NT2/D1 (cell line): ENCODE data around the gene SLC35E2B.
"Not testable (repeated sequence)": the region's sequence is repeated elsewhere in the genome, so short reads cannot be mapped to it uniquely, and the experiment has no call there.

Experiments used
- DNase-seq: peaks from one replicate; pipeline ENCODE4 v3.0.0-alpha.2; 2011; ENCODE audit warnings: low read depth, low spot score
- H3K27me3 ChIP-seq: 2 replicates; pipeline ENCODE4 v1.6.0; 2011; ENCODE audit warnings: mild to moderate bottlenecking; ENCODE audit not compliant: insufficient read length, insufficient read depth
- H3K36me3 ChIP-seq: 2 replicates; pipeline ENCODE4 v1.6.1; 2011; ENCODE audit warnings: mild to moderate bottlenecking, low read length, mixed read lengths; ENCODE audit not compliant: insufficient read depth, insufficient read length
- H3K4me1 ChIP-seq: 2 replicates; pipeline ENCODE4 v1.5.1; 2011; ENCODE audit not compliant: insufficient read depth, insufficient read length
- H3K4me3 ChIP-seq: 2 replicates; pipeline ENCODE4 v1.5.1; 2011; ENCODE audit warnings: low read depth; ENCODE audit not compliant: insufficient read length
- H3K9ac ChIP-seq: 2 replicates; pipeline ENCODE4 v1.6.0; 2011; ENCODE audit warnings: low read depth; ENCODE audit not compliant: insufficient read length
- H3K9me3 ChIP-seq: 2 replicates; pipeline ENCODE4 v1.5.1; 2011; ENCODE audit warnings: mild to moderate bottlenecking, low read length; ENCODE audit not compliant: insufficient read depth

SLC35E2B gene

DNA sequence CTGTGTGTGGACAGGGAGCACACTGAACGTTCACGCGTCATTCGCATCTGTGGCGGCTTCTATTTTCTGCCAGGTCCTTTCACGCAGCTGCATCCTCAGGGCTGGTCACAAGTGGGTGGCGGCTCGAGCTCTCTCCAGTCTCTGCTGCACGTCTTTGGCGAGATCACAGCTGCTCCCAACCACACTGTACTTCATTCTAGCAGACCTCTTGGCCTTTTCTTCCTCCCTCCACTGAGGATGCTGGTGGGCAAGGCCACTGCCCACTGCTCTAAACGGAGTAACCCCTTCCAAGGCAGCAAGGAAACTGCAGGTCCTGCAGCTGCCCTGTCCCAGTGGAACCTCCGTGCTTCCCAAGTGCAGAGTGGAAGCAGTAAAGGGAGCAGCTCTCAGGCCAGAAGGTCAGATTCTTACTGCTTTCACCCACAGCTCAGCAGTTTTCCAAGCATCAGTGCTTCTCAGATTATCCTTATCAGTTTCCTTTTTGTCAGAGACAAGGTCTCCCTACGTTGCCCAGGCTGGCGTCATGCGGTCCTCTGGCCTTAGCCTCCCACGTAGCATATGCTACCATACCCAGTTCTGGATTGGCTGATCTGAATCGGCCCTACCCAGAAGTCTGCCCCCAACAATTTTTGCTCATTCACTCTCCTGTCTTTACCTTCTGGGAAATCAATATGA lies 44.9 kb downstream of the SLC35E2B start:
- H3K9ac ChIP-seq, H3K4me3 ChIP-seq, DNase-seq, H3K27me3 ChIP-seq, H3K9me3 ChIP-seq, H3K4me1 ChIP-seq: not testable (repeated sequence)
- peaks cover 47% of the 10 kb centered on the region for H3K36me3 ChIP-seq

DNA sequence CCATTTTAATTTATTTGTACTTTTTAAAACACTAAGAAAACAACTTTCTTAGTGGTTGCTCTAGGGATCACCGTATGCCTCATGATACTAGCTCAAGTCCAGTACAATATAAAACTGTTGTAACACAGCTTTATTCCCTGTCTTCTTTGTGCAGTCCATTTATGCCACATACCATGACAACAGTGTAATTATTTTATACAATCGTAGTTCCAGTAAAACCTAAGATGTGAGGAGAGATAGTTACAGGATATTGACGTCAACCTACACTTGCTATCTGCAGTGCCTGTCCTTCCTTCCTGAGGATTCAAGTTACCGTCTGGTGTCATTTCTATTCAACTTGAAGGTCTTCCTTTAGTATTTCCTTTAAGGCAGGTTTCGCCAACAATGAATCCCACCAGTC lies 46.3 kb downstream of the SLC35E2B start:
- H3K9ac ChIP-seq, H3K9me3 ChIP-seq, H3K4me1 ChIP-seq, DNase-seq, H3K27me3 ChIP-seq, H3K4me3 ChIP-seq: not testable (repeated sequence)
- H3K36me3 ChIP-seq: peaks cover 34% of the 10 kb centered on the region

GRCh38 chr1:1640711-1641461 lies 51.7 kb downstream of the SLC35E2B start:
- DNase-seq, H3K27me3 ChIP-seq, H3K4me3 ChIP-seq, H3K9ac ChIP-seq, H3K9me3 ChIP-seq, H3K4me1 ChIP-seq: not testable (repeated sequence)
- H3K36me3 ChIP-seq: peaks cover 13% of the 10 kb centered on the region

- not testable (repeated sequence) for H3K4me1 ChIP-seq, H3K27me3 ChIP-seq, H3K9me3 ChIP-seq, H3K9ac ChIP-seq, H3K4me3 ChIP-seq, DNase-seq
- H3K36me3 ChIP-seq: peaks cover 13% of the 10 kb centered on the region
These were observed 52.5 kb downstream of the SLC35E2B start for GRCh38 chr1:1640081-1640480.

- peaks cover 13% of the 10 kb centered on the region for H3K36me3 ChIP-seq
- H3K9ac ChIP-seq, H3K9me3 ChIP-seq, H3K4me1 ChIP-seq, H3K4me3 ChIP-seq, DNase-seq, H3K27me3 ChIP-seq: not testable (repeated sequence)
These were observed 53.2 kb downstream of the SLC35E2B start for GRCh38 chr1:1639368-1639767.

- H3K4me3 ChIP-seq: not testable (repeated sequence)
These were observed 54.1 kb downstream of the SLC35E2B start for GRCh38 chr1:1638528-1638927.

GRCh38 chr1:1637479-1637875 lies 55.1 kb downstream of the SLC35E2B start:
- not testable (repeated sequence) for H3K4me3 ChIP-seq, H3K4me1 ChIP-seq

More at GRCh38 chr1:1638528-1638927, 54.1 kb downstream of the SLC35E2B start:
- DNase-seq, H3K4me1 ChIP-seq, H3K9me3 ChIP-seq, H3K9ac ChIP-seq, H3K27me3 ChIP-seq: not testable (repeated sequence)
- H3K36me3 ChIP-seq: peaks cover 13% of the 10 kb centered on the region

DNA sequence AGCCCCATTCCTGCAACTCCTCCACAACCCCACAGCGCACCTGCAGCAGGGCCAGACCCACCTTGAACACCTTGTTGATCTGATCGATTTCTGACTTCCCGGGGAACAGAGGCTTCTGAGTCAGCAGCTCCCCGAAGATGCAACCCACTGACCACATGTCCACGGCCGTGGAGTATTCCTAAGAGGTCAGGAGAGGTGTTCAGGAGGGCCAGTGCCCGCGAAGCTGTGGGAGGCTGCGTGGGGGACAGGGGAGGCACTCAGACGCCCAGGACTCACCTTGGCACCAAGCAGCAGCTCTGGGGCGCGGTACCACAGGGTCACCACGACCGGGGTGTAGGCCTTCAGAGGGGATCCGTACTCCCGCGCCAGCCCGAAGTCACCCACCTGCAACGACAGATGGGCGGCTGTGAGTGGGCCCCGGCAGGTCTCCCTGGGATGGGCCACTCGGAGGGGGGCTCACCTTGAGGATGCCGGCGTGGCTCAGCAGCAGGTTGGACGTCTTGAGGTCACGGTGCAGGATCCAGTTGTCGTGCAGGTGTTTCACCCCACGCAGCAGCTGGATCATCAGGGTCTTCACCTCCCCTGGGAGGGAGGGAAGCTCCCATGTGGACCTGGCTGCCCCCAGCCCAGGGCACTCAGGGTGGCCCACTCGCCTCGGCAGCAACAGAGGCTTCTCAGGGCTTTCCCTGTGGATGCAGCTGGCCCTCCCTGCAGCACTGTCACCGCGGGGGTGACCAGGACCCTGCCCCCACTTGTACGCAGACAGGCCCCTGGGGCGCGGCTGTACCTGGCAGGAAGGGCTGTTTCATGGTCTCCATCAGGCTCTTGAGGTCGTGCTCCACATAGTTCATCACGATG lies 55.7 kb downstream of the SLC35E2B start:
- not testable (repeated sequence) for H3K4me1 ChIP-seq, H3K9me3 ChIP-seq, H3K4me3 ChIP-seq, DNase-seq, H3K9ac ChIP-seq, H3K27me3 ChIP-seq
- H3K36me3 ChIP-seq: peaks cover 13% of the 10 kb centered on the region

More at GRCh38 chr1:1637479-1637875, 55.1 kb downstream of the SLC35E2B start:
- H3K27me3 ChIP-seq, DNase-seq, H3K9ac ChIP-seq, H3K9me3 ChIP-seq: not testable (repeated sequence)
- peaks cover 13% of the 10 kb centered on the region for H3K36me3 ChIP-seq

- H3K27me3 ChIP-seq, H3K4me3 ChIP-seq, H3K9ac ChIP-seq, DNase-seq, H3K9me3 ChIP-seq, H3K4me1 ChIP-seq: not testable (repeated sequence)
- H3K36me3 ChIP-seq: peaks cover 13% of the 10 kb centered on the region
These were observed 58.0 kb downstream of the SLC35E2B start for GRCh38 chr1:1634613-1635012.

DNA sequence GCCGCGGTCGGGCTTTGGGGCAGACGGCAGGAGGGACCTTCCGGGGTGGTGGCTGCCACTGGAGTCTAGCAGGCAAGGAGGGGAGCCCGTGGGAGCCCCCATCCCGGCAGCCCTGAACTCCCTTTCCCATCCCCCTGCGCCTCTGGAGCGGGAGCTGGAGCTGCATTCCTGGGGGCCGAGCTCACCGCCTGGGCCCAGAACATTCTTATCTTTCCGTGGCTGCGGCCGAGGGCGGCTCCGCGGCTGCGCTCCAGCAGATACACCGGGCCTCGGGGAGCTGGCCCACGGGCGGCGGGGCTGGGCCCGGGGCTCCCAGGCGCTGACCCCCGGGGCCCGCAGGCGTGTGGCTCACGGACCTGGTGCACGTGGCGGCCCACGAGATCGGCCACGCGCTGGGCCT lies 59.2 kb downstream of the SLC35E2B start:
- H3K4me1 ChIP-seq, H3K4me3 ChIP-seq, DNase-seq, H3K9ac ChIP-seq, H3K9me3 ChIP-seq, H3K27me3 ChIP-seq: not testable (repeated sequence)
- H3K36me3 ChIP-seq: peaks cover 16% of the 10 kb centered on the region
